H1 (cell line): ENCODE data around the gene MRM1. TPM values are rescaled to one million over a fixed set of nuclear protein-coding genes. Genes with fewer than 3 reads are reported as not detected.
A peak's percentile ranks its signal among the peaks of the same experiment; 100 is the strongest.

Experiments used
- CTCF ChIA-PET: fragments of 300-600 bp; sonication (Branson Sonifier 250); formaldehyde crosslinking; loops from one replicate; lab custom pipeline; 2021; ENCODE audit not compliant: partially characterized antibody; lab: Charles Lee
- POLR2A ChIA-PET: fragments of 300-600 bp; sonication (Branson Sonifier 250); formaldehyde crosslinking; loops from one replicate; lab custom pipeline; 2021; ENCODE audit warnings: inconsistent platforms; ENCODE audit not compliant: partially characterized antibody; lab: Charles Lee
- DNase-seq, 2 experiments: peaks; one replicate each; pipeline versions ENCODE4 v3.0.0 to v3.0.0-alpha.2; 2010 to 2022; ENCODE audit warnings: low spot score in 2 of 2, low read depth in 1 of 2, mixed read lengths in 1 of 2
- FAIRE-seq: peaks from 2 replicates; lab custom pipeline; 2011; peaks lifted over from hg19 to GRCh38; lab: Jason Lieb, UNC
- H2AFZ ChIP-seq: 2 replicates; pipeline ENCODE4 v1.8.1; 2012; ENCODE audit warnings: low read length, inconsistent platforms
- H2AK5ac ChIP-seq: 2 replicates; pipeline ENCODE4 v1.6.1; 2013; ENCODE audit warnings: low read depth, low read length
- H2BK120ac ChIP-seq: replicated peaks from 2 replicates; pipeline ENCODE3; 2013; ENCODE audit warnings: low read depth, low read length, inconsistent platforms
- H2BK12ac ChIP-seq: 2 replicates; pipeline ENCODE4 v1.6.1; 2013; ENCODE audit warnings: low read depth, low read length
- H2BK15ac ChIP-seq: 2 replicates; pipeline ENCODE4 v1.6.1; 2013; ENCODE audit warnings: low read length
- H2BK20ac ChIP-seq: 2 replicates; pipeline ENCODE4 v1.6.1; 2013; ENCODE audit warnings: low read length
- H2BK5ac ChIP-seq: 2 replicates; pipeline ENCODE4 v1.6.1; 2013; ENCODE audit warnings: low read depth, low read length
- H3K14ac ChIP-seq: 2 replicates; pipeline ENCODE4 v1.6.1; 2013; ENCODE audit warnings: inconsistent platforms; ENCODE audit not compliant: insufficient read length
- H3K18ac ChIP-seq: 2 replicates; pipeline ENCODE4 v1.6.1; 2013; ENCODE audit warnings: low read length; ENCODE audit errors: extremely low read depth
- H3K23ac ChIP-seq: 2 replicates; pipeline ENCODE4 v1.6.1; 2013; ENCODE audit warnings: inconsistent platforms; ENCODE audit not compliant: insufficient read length
- H3K23me2 ChIP-seq: 2 replicates; pipeline ENCODE4 v1.6.1; 2013; ENCODE audit warnings: low read depth, low read length
- H3K27ac ChIP-seq: 2 replicates; pipeline ENCODE4 v1.6.1; 2011; ENCODE audit warnings: low read depth, low read length, inconsistent platforms
- H3K27me3 ChIP-seq, 4 experiments: replicated peaks in 1 of 4; 1 replicate in 1 of 4; 2 replicates in 3 of 4; pipeline versions ENCODE4 v1.6.1 to v1.8.1; 2011 to 2013; ENCODE audit warnings: low read length in 3 of 4, mild to moderate bottlenecking in 3 of 4, inconsistent platforms in 2 of 4, mixed read lengths in 2 of 4, moderate library complexity in 1 of 4; ENCODE audit not compliant: control insufficient read depth in 3 of 4, insufficient read depth in 3 of 4; ENCODE audit errors: extremely low read depth in 1 of 4
- H3K36me3 ChIP-seq, 4 experiments: 2 replicates each; pipeline versions ENCODE4 v1.6.1 to v1.8.1; 2011 to 2013; ENCODE audit warnings: mild to moderate bottlenecking in 4 of 4, low read length in 3 of 4, moderate library complexity in 2 of 4, control low read depth in 1 of 4, inconsistent platforms in 1 of 4; ENCODE audit not compliant: insufficient read depth in 4 of 4, control insufficient read depth in 2 of 4
- H3K4ac ChIP-seq: replicated peaks from 2 replicates; pipeline ENCODE3; 2013; ENCODE audit warnings: low read length, low read depth, mixed read lengths, inconsistent platforms; ENCODE audit not compliant: insufficient read length
- H3K4me1 ChIP-seq, 4 experiments: replicated peaks in 1 of 4; 1 replicate in 1 of 4; 2 replicates in 3 of 4; pipeline versions ENCODE4 v1.6.1 to v1.8.1; 2011 to 2013; ENCODE audit warnings: low read length in 3 of 4, inconsistent platforms in 2 of 4, mixed read lengths in 1 of 4; ENCODE audit not compliant: insufficient read depth in 4 of 4, control insufficient read depth in 3 of 4
- H3K4me2 ChIP-seq, 2 experiments: 2 replicates each; pipeline versions ENCODE4 v1.6.1 to v1.8.1; 2011 to 2013; ENCODE audit warnings: low read depth in 2 of 2, low read length in 2 of 2, control low read depth in 1 of 2, inconsistent platforms in 1 of 2, mild to moderate bottlenecking in 1 of 2; ENCODE audit not compliant: insufficient read depth in 1 of 2
- H3K4me3 ChIP-seq, 4 experiments: fragments of 200-600, 300-600 bp in 1 of 4; sonication (generic), shearing (Covaris generic), sonication (Bioruptor Twin) in 1 of 4; 2 replicates each; pipeline versions ENCODE4 v1.5.1 to v1.8.1; 2011 to 2016; ENCODE audit warnings: low read length in 4 of 4, low read depth in 3 of 4, control low read depth in 2 of 4, inconsistent platforms in 2 of 4, mild to moderate bottlenecking in 2 of 4, mixed read lengths in 1 of 4, moderate library complexity in 1 of 4; ENCODE audit not compliant: insufficient read depth in 2 of 4; ENCODE audit errors: extremely low read depth in 1 of 4
- H3K56ac ChIP-seq: replicated peaks from 2 replicates; pipeline ENCODE3; 2013; ENCODE audit warnings: low read depth, mild to moderate bottlenecking, mixed read lengths, low read length, inconsistent platforms; ENCODE audit not compliant: insufficient read length
- H3K79me1 ChIP-seq: 2 replicates; pipeline ENCODE4 v1.6.1; 2013; ENCODE audit warnings: low read depth, low read length, control low read depth
- H3K79me2 ChIP-seq, 2 experiments: 2 replicates each; pipeline versions ENCODE4 v1.6.1 to v1.8.1; 2012 to 2013; ENCODE audit warnings: low read length in 2 of 2, mild to moderate bottlenecking in 2 of 2, inconsistent platforms in 1 of 2; ENCODE audit not compliant: insufficient read depth in 2 of 2, control insufficient read depth in 1 of 2
- H3K9ac ChIP-seq, 4 experiments: replicated peaks in 1 of 4; 1 replicate in 1 of 4; 2 replicates in 3 of 4; pipeline versions ENCODE4 v1.6.1 to v1.8.1; 2011 to 2013; ENCODE audit warnings: low read depth in 3 of 4, low read length in 3 of 4, control low read depth in 2 of 4, mild to moderate bottlenecking in 2 of 4, moderate library complexity in 2 of 4, inconsistent platforms in 1 of 4; ENCODE audit errors: extremely low read depth in 1 of 4
- H3K9me3 ChIP-seq, 2 experiments: 2 replicates each; pipeline versions ENCODE4 v1.6.1 to v1.8.1; 2012 to 2013; ENCODE audit warnings: mild to moderate bottlenecking in 2 of 2, moderate library complexity in 2 of 2, control low read depth in 1 of 2, inconsistent platforms in 1 of 2, low read depth in 1 of 2, low read length in 1 of 2, mixed read lengths in 1 of 2; ENCODE audit not compliant: insufficient read depth in 2 of 2
- H4K20me1 ChIP-seq, 2 experiments: replicated peaks in 1 of 2; 2 replicates each; pipeline versions ENCODE3 to v1.8.1; 2011 to 2013; ENCODE audit warnings: inconsistent platforms in 2 of 2, low read length in 2 of 2, mild to moderate bottlenecking in 1 of 2; ENCODE audit not compliant: insufficient read depth in 2 of 2, control insufficient read depth in 1 of 2
- H4K5ac ChIP-seq: 2 replicates; pipeline ENCODE4 v1.6.1; 2013; ENCODE audit warnings: low read length, low read depth, mixed read lengths, inconsistent platforms; ENCODE audit not compliant: insufficient read length
- H4K8ac ChIP-seq: 2 replicates; pipeline ENCODE4 v1.8.0; 2013; ENCODE audit warnings: mild to moderate bottlenecking, moderate library complexity, low read length, inconsistent platforms; ENCODE audit not compliant: insufficient read depth; ENCODE audit errors: extremely low read depth
- H4K91ac ChIP-seq: replicated peaks from 2 replicates; pipeline ENCODE3; 2013; ENCODE audit warnings: low read length, mixed read lengths, inconsistent platforms; ENCODE audit not compliant: insufficient read length
- BRCA1 ChIP-seq: IDR thresholded peaks from 2 replicates; pipeline ENCODE4 v1.6.1; 2012; ENCODE audit warnings: low read depth, low read length, improper control_type of control experiment
- CHD2 ChIP-seq: IDR thresholded peaks from 2 replicates; pipeline ENCODE4 v1.6.1; 2012; ENCODE audit warnings: low read length, improper control_type of control experiment
- EGR1 ChIP-seq: IDR thresholded peaks from 2 replicates; pipeline ENCODE4 v1.6.1; 2011; ENCODE audit warnings: low read depth, low read length, borderline replicate concordance
- MAFK ChIP-seq: IDR thresholded peaks from 2 replicates; pipeline ENCODE4 v1.6.1; 2012; ENCODE audit warnings: low read depth, mild to moderate bottlenecking, improper control_type of control experiment, low read length
- YY1 ChIP-seq: IDR thresholded peaks from 2 replicates; pipeline ENCODE4 v1.6.1; 2011; ENCODE audit warnings: low read depth, mild to moderate bottlenecking, low read length
- WGBS, 2 experiments: shearing (Covaris generic) in 1 of 2; methylation state at CpG; one replicate each; pipeline versions ENCODE4 v1.1.6 to v1.1.7; 2013 to 2015; ENCODE audit warnings: low lambda C conversion rate in 2 of 2, mixed read lengths in 2 of 2, inconsistent platforms in 1 of 2, low coverage in 1 of 2, missing lambda C conversion rate in 1 of 2; ENCODE audit not compliant: insufficient replicate concordance in 2 of 2, insufficient coverage in 1 of 2, insufficient read length in 1 of 2; ENCODE audit errors: extremely low coverage in 1 of 2, missing lambda C conversion rate in 1 of 2; 5-methylcytosine and 5-hydroxymethylcytosine counted together
- polyA plus RNA-seq, 7 experiments: library from polyadenylated mRNA; depleted of rRNA in 3 of 7; stranded (reverse) in 5 of 7; unstranded in 2 of 7; fragments of >200 nt in 5 of 7; fragments of 200-250 nt in 2 of 7; gene quantifications; 1 replicate in 5 of 7; 2 replicates in 1 of 7; 4 replicates in 1 of 7; pipeline versions ENCODE4 v1.2.1 to v1.2.3, GENCODE V29; 2011 to 2013; ENCODE audit warnings: missing spikeins in 2 of 7, mixed read lengths in 2 of 7
- total RNA-seq: library from RNA; stranded (reverse); fragmentation: NEBNext Ultra II Directional; extraction: Animal tissue kit (Norgen Biotek cat#: 25700); gene quantifications from 2 replicates; pipeline ENCODE4 v1.2.1, GENCODE V29; 2021

MRM1 gene
- total and polyA plus RNA-seq, 2 of the 8 experiments (the other 6 are each of a cell fraction or from before 2014, with no cell fraction given), result 9.9 to 11.2 TPM

DNA sequence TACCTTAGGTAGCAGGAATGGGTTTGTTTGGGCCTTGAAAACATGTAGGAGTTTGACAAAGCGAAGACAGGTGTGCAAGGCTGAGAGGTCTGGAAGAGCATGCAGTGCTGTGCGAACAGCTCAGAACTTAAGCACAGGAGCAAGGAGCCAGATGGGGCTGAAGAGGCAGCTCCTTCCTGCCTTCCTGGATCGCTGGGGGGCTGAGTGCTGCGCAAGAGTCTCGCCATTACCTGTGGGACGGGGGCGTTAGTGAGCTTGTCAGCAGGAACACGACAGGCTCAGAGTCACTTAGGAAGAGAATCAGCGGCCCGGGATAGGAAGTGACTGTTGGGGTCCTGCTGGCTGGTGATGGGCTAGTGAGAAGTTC is 464 bp upstream of the MRM1 start:
- WGBS, 2 experiments, result 20% methylated on average over 10 of the region's 10 CpGs; no CpG with 5 or more reads in 1 of the 2 experiments
- H3K18ac ChIP-seq, result peak overlapping the region; percentile 86
- peak overlapping the region; percentile 34; the same call in 1 of the 2 replicates for H3K27ac ChIP-seq

More for the DNA sequence above, 464 bp upstream of the MRM1 start:
- Histone ChIP-seq H3K79me2 (peaks cover 2 to 24% of the 10 kb centered on the region in 2 experiments; a peak in 2 of 4 replicates), H2AFZ (no peak overlapping the region), H2AK5ac (no peak overlapping the region), H3K36me3 (peaks cover 0 to 2% (median under 1%) of the 10 kb centered on the region in 4 experiments; a peak in 2 of 8 replicates), H3K27me3 (no peaks in the 10 kb centered on the region), H3K14ac (no peak overlapping the region), H3K56ac (peak overlapping the region; percentile 48), H4K5ac (peak overlapping the region; percentile 20), H3K23me2 (peaks cover 10% of the 10 kb centered on the region), H2BK120ac (no peak overlapping the region), H3K4me1 (peaks cover 3 to 15% (median 9%) of the 10 kb centered on the region in 4 experiments), H3K9me3 (no peaks in the 10 kb centered on the region), H3K4me2 (peak overlapping the region; percentile 91 to 95), H2BK20ac (no peak overlapping the region), H2BK5ac (peak overlapping the region; percentile 95), H4K8ac (peak overlapping the region; percentile 66; the same call in 1 of the 2 replicates), H4K20me1 (peaks cover 2 to 5% of the 10 kb centered on the region in 2 experiments), H2BK15ac (no peak overlapping the region), H4K91ac (no peak overlapping the region), H3K79me1 (peaks cover 6% of the 10 kb centered on the region), H3K9ac (peak overlapping the region in 3 of 4 experiments; percentile 15 to 79 (median 43); a peak in 5 of 7 replicates), H2BK12ac (peak overlapping the region; percentile 81), H3K23ac (no peak overlapping the region), H3K4me3 (peak overlapping the region; percentile 75 to 94 (median 86)), H3K4ac (no peak overlapping the region)
- TF ChIP-seq EGR1, result 0 out of 2 replicates have a peak, but pooled peaks have one; percentile 13
- peak; percentile 3; the same call in 1 of the 2 replicates for TF ChIP-seq YY1
- TF ChIP-seq MAFK, result no peak
- TF ChIP-seq CHD2, result no peak
- no peak for TF ChIP-seq BRCA1
- ChIA-PET CTCF (interaction anchor here (0.7 to 5.6 kb wide), 9 partner anchors 14 to 106 kb away, joined by 3 to 84 read pairs (median 5); partner anchors contain the start of genes MYO19 and PIGW), POLR2A (interaction anchor here (0.6 to 5.0 kb wide), 13 partner anchors 9 to 1008 kb away, joined by 3 to 55 read pairs (median 3); partner anchors contain the start of genes DHRS11 and SYNRG)
- FAIRE-seq (no peak), DNase-seq (no peak)
